Keratinocyte (primary cell): ENCODE results near the gene SMARCA4. TPM values are rescaled to one million over a fixed set of nuclear protein-coding genes. Genes with fewer than 3 reads are reported as not detected.
"Not testable (repeated sequence)": the region's sequence is repeated elsewhere in the genome, so short reads cannot be mapped to it uniquely, and the experiment has no call there.

Source experiments
- DNase-seq: peaks from one replicate; pipeline ENCODE4 v3.0.0-alpha.2; 2011; ENCODE audit warnings: low read depth, missing footprints, low spot score
- FAIRE-seq: peaks from 2 replicates; lab custom pipeline; 2011; peaks lifted over from hg19 to GRCh38; lab: Jason Lieb, UNC
- H2AFZ ChIP-seq: 2 replicates; pipeline ENCODE4 v1.6.0; 2012; ENCODE audit warnings: low read length, control low read depth, inconsistent platforms; ENCODE audit not compliant: control insufficient read depth
- H3K27ac ChIP-seq: 2 replicates; pipeline ENCODE4 v1.5.1; 2011; ENCODE audit warnings: low read length; ENCODE audit not compliant: control insufficient read depth, insufficient read depth
- H3K27me3 ChIP-seq: 3 replicates; pipeline ENCODE4 v1.6.0; 2011; ENCODE audit warnings: low read length; ENCODE audit not compliant: control insufficient read depth, insufficient read depth; ENCODE audit errors: extremely low read depth
- H3K36me3 ChIP-seq, 2 experiments: 2 replicates in 1 of 2; 3 replicates in 1 of 2; pipeline ENCODE4 v1.5.1; 2011; ENCODE audit warnings: low read length in 2 of 2, mild to moderate bottlenecking in 1 of 2; ENCODE audit not compliant: control insufficient read depth in 2 of 2, insufficient read depth in 2 of 2; ENCODE audit errors: extremely low read depth in 1 of 2
- H3K4me1 ChIP-seq: 3 replicates; pipeline ENCODE4 v1.5.1; 2011; ENCODE audit warnings: low read length; ENCODE audit not compliant: control insufficient read depth, insufficient read depth; ENCODE audit errors: extremely low read depth
- H3K4me2 ChIP-seq: 3 replicates; pipeline ENCODE4 v1.6.0; 2011; ENCODE audit warnings: low read depth, low read length; ENCODE audit not compliant: control insufficient read depth, insufficient read depth; ENCODE audit errors: extremely low read depth
- H3K4me3 ChIP-seq, 3 experiments: fragments of 200-600 bp in 1 of 3; sonication (generic) in 1 of 3; 2 replicates in 2 of 3; 3 replicates in 1 of 3; pipeline ENCODE4 v1.5.1; 2011 to 2016; ENCODE audit warnings: low read length in 3 of 3, mild to moderate bottlenecking in 3 of 3, control low read depth in 2 of 3, inconsistent platforms in 1 of 3, low read depth in 1 of 3, mixed read lengths in 1 of 3, mixed run types in 1 of 3, moderate library complexity in 1 of 3; ENCODE audit not compliant: control insufficient read depth in 2 of 3, insufficient read depth in 2 of 3; ENCODE audit errors: extremely low read depth in 1 of 3
- H3K79me2 ChIP-seq: 2 replicates; pipeline ENCODE4 v1.6.0; 2012; ENCODE audit warnings: low read length; ENCODE audit not compliant: control insufficient read depth, insufficient read depth
- H3K9ac ChIP-seq: 3 replicates; pipeline ENCODE4 v1.6.0; 2011; ENCODE audit warnings: low read length; ENCODE audit not compliant: control insufficient read depth, insufficient read depth; ENCODE audit errors: extremely low read depth
- H3K9me1 ChIP-seq: 3 replicates; pipeline ENCODE4 v1.6.0; 2011; ENCODE audit warnings: low read length; ENCODE audit not compliant: control insufficient read depth, insufficient read depth; ENCODE audit errors: extremely low read depth
- H3K9me3 ChIP-seq: 2 replicates; pipeline ENCODE4 v1.5.1; 2012; ENCODE audit warnings: low read depth, low read length; ENCODE audit not compliant: control insufficient read depth
- H4K20me1 ChIP-seq: 3 replicates; pipeline ENCODE4 v1.6.0; 2011; ENCODE audit warnings: low read length; ENCODE audit not compliant: control insufficient read depth, insufficient read depth; ENCODE audit errors: extremely low read depth
- CTCF ChIP-seq, 3 experiments: IDR thresholded peaks in 1 of 3; conservative IDR thresholded peaks in 1 of 3; optimal IDR thresholded peaks in 1 of 3; 2 replicates in 2 of 3; 3 replicates in 1 of 3; pipeline versions ENCODE3 to v1.5.1; 2011; ENCODE audit warnings: low read length in 3 of 3, mild to moderate bottlenecking in 3 of 3, moderate library complexity in 2 of 3, control low read depth in 1 of 3, inconsistent platforms in 1 of 3; ENCODE audit not compliant: insufficient read depth in 2 of 3; ENCODE audit errors: extremely low read depth in 1 of 3
- EZH2 ChIP-seq: IDR thresholded peaks from one replicate; pipeline ENCODE4 v1.6.1; 2012; ENCODE audit warnings: inconsistent platforms, mild to moderate bottlenecking, low read length, moderate library complexity
- dilution Hi-C: fragments of 300-500 bp; cut with MboI; formaldehyde crosslinking; loops from one replicate; pipeline ENCODE4 v1.7.0; 2020; ENCODE audit warnings: low sequenced_read_pairs; ENCODE audit not compliant: extremely low pct_ligation_motif_present
- polyA plus RNA-seq, 5 experiments: library from polyadenylated mRNA; depleted of rRNA in 3 of 5; stranded (reverse) in 3 of 5; stranded (forward) in 1 of 5; unstranded in 1 of 5; fragments of >200 nt; gene quantifications; 1 replicate in 1 of 5; 2 replicates in 3 of 5; 3 replicates in 1 of 5; pipeline versions ENCODE4 v1.2.1 to v1.2.3, GENCODE V29; 2011 to 2012; ENCODE audit warnings: missing spikeins in 2 of 5, low read depth in 1 of 5, low replicate concordance in 1 of 5

Gene SMARCA4
- polyA plus RNA-seq, 1 donor (not counting 4 experiments of a cell fraction or from before 2014, with no cell fraction given) = 33.1 TPM

GRCh38 chr19:11089254-11090013 is 128.6 kb downstream of the SMARCA4 start, which contains the start of gene LDLR:
LDLR (plus strand) TSS chr19:11089463; CDS start chr19:11089549, 86 bp downstream.
- Histone ChIP-seq H4K20me1 (peaks cover 17% of the 10 kb centered on the region), H3K4me1 (peaks cover 49% of the 10 kb centered on the region), H3K9me1 (no peaks in the 10 kb centered on the region), H3K9ac (peak within 1 kb of the TSS; percentile 94), H3K9me3 (no peaks in the 10 kb centered on the region), H3K4me2 (peak within 1 kb of the TSS; percentile 94), H3K27me3 (no peaks in the 10 kb centered on the region), H3K4me3 (peak within 1 kb of the TSS; percentile 85 to 98 (median 87)), H3K79me2 (peaks cover 47% of the 10 kb centered on the region), H2AFZ (peak within 1 kb of the TSS; percentile 16), H3K36me3 (peaks cover 17 to 31% of the 10 kb centered on the region in 2 experiments), H3K27ac (peak within 1 kb of the TSS; percentile 88)
- TF ChIP-seq CTCF (optimal IDR thresholded peaks at IDR 0.05 in 1 of 3, IDR thresholded peaks at IDR 0.05 in 1 of 3, conservative IDR thresholded peaks at IDR 0.05 in 1 of 3; ENCODE audit: extremely low read depth in 1 of 3, insufficient read depth in 2 of 3, low read length in 3 of 3) (no peak), EZH2 (no peak)
- FAIRE-seq (peak; percentile 86), DNase-seq (no peak)
- dilution Hi-C loops = no loop called here

GRCh38 chr19:11090014-11090263 is 129.1 kb downstream of the SMARCA4 start:
- H3K4me1 ChIP-seq = peaks cover 51% of the 10 kb centered on the region
- H3K27me3 ChIP-seq, H2AFZ ChIP-seq, H3K9me1 ChIP-seq, dilution Hi-C loops, H3K9me3 ChIP-seq, DNase-seq, FAIRE-seq: not testable (repeated sequence)
- H3K9ac ChIP-seq = peak overlapping the region; percentile 94
- H3K36me3 ChIP-seq = peaks cover 18 to 33% of the 10 kb centered on the region in 2 experiments
- peak overlapping the region; percentile 85 to 98 (median 87) for H3K4me3 ChIP-seq
- peak overlapping the region; percentile 88 for H3K27ac ChIP-seq
- peaks cover 21% of the 10 kb centered on the region for H4K20me1 ChIP-seq
- peak overlapping the region; percentile 23 for H3K4me2 ChIP-seq
- H3K79me2 ChIP-seq = peaks cover 52% of the 10 kb centered on the region
